ENCODE results near the gene CXCL14.

The CXCL14 gene

DNA sequence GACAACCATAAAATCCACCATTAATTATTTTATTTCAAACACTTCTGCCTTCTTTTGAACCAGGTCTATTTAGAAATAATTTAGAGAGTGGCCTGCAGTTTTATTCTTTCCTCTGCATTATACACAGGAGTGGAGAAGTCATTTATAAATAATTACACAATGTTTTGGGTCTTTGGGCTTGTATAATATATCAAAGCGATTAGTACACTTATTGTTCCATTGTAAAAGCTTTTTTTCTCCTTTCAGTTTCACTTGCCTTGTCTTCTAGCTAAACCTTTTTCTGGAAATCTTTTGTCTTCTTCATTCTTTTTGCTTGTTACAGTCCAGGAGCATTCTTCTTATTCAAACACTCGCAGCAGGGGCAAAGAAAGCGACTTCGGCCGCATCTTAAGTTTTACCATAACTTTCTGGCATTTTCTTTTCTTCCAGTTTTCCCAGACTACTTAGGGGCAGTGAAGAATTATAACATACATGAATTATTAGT is 35.7 kb downstream of the CXCL14 start:
- Histone ChIP-seq H3K36me3 (ENCODE audit: control insufficient read depth, insufficient read depth, low read length) (no peaks in the 10 kb centered on the region), H3K27ac (ENCODE audit: low read depth, low read length) (no peak overlapping the region), H3K4me1 (ENCODE audit: control insufficient read depth, insufficient read depth, low read length) (peaks cover 12% of the 10 kb centered on the region), H3K27me3 (ENCODE audit: control insufficient read depth, insufficient read depth, low read length) (peaks cover 100% of the 10 kb centered on the region), H3K9ac (ENCODE audit: low read length) (no peak overlapping the region), H3K9me3 (ENCODE audit: control insufficient read depth, insufficient read depth, low read depth, low read length) (no peaks in the 10 kb centered on the region), H3K4me3 (ENCODE audit: low read depth, low read length) (peak overlapping the region; percentile 32)

- H3K27ac ChIP-seq (ENCODE audit: low read depth, low read length): no peak overlapping the region
- H3K4me1 ChIP-seq (ENCODE audit: control insufficient read depth, insufficient read depth, low read length): peaks cover 12% of the 10 kb centered on the region
- H3K9me3 ChIP-seq (ENCODE audit: control insufficient read depth, insufficient read depth, low read depth, low read length): peaks cover 5% of the 10 kb centered on the region; the same call in 1 of the 2 replicates
- H3K36me3 ChIP-seq (ENCODE audit: control insufficient read depth, insufficient read depth, low read length): no peaks in the 10 kb centered on the region
- H3K4me3 ChIP-seq (ENCODE audit: low read depth, low read length): no peak overlapping the region
- peaks cover 100% of the 10 kb centered on the region for H3K27me3 ChIP-seq (ENCODE audit: control insufficient read depth, insufficient read depth, low read length)
- H3K9ac ChIP-seq (ENCODE audit: low read length): no peak overlapping the region
Observed at GRCh38 chr5:135541807-135542502, 36.8 kb downstream of the CXCL14 start.

- Histone ChIP-seq H3K9me3 (ENCODE audit: control insufficient read depth, insufficient read depth, low read depth, low read length) (peaks cover 5% of the 10 kb centered on the region; the same call in 1 of the 2 replicates), H3K27me3 (ENCODE audit: control insufficient read depth, insufficient read depth, low read length) (peaks cover 100% of the 10 kb centered on the region), H3K36me3 (ENCODE audit: control insufficient read depth, insufficient read depth, low read length) (no peaks in the 10 kb centered on the region), H3K4me1 (ENCODE audit: control insufficient read depth, insufficient read depth, low read length) (peaks cover 16% of the 10 kb centered on the region), H3K9ac (ENCODE audit: low read length) (no peak overlapping the region), H3K4me3 (ENCODE audit: low read depth, low read length) (no peak overlapping the region), H3K27ac (ENCODE audit: low read depth, low read length) (no peak overlapping the region)
Observed at GRCh38 chr5:135539430-135540005, 39.3 kb downstream of the CXCL14 start.

- Histone ChIP-seq H3K9me3 (ENCODE audit: control insufficient read depth, insufficient read depth, low read depth, low read length) (peaks cover 5% of the 10 kb centered on the region; the same call in 1 of the 2 replicates), H3K9ac (ENCODE audit: low read length) (no peak overlapping the region), H3K4me3 (ENCODE audit: low read depth, low read length) (no peak overlapping the region), H3K4me1 (ENCODE audit: control insufficient read depth, insufficient read depth, low read length) (peaks cover 25% of the 10 kb centered on the region), H3K27me3 (ENCODE audit: control insufficient read depth, insufficient read depth, low read length) (peaks cover 100% of the 10 kb centered on the region), H3K27ac (ENCODE audit: low read depth, low read length) (no peak overlapping the region), H3K36me3 (ENCODE audit: control insufficient read depth, insufficient read depth, low read length) (no peaks in the 10 kb centered on the region)
Observed at GRCh38 chr5:135538261-135538660, 40.5 kb downstream of the CXCL14 start.

DNA sequence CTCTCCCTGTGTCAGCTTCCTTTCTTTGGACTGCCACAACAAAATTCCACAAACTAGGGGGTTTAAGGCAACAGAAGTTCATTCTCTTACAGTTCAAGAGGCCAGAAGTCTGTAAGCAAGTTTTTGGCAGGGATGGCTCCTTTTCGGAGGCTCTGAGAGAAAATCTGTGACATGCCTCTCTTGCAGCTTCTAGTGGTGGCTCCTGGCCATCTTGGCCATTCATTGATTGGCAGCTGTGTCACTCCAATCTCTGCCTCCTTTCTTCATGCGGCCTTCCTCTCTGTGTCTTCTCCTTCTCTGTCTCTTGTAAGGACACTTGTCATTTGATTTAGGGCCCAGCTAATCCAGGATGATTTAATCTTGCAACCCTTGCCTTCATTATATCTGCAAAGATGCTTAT is 41.0 kb downstream of the CXCL14 start:
- no peak overlapping the region for H3K4me3 ChIP-seq (ENCODE audit: low read depth, low read length)
- peaks cover 100% of the 10 kb centered on the region for H3K27me3 ChIP-seq (ENCODE audit: control insufficient read depth, insufficient read depth, low read length)
- H3K36me3 ChIP-seq (ENCODE audit: control insufficient read depth, insufficient read depth, low read length): no peaks in the 10 kb centered on the region
- peaks cover 5% of the 10 kb centered on the region; the same call in 1 of the 2 replicates for H3K9me3 ChIP-seq (ENCODE audit: control insufficient read depth, insufficient read depth, low read depth, low read length)
- peaks cover 25% of the 10 kb centered on the region for H3K4me1 ChIP-seq (ENCODE audit: control insufficient read depth, insufficient read depth, low read length)
- no peak overlapping the region for H3K27ac ChIP-seq (ENCODE audit: low read depth, low read length)
- H3K9ac ChIP-seq (ENCODE audit: low read length): no peak overlapping the region

GRCh38 chr5:135537271-135537670 is 41.5 kb downstream of the CXCL14 start:
- no peaks in the 10 kb centered on the region for H3K36me3 ChIP-seq (ENCODE audit: control insufficient read depth, insufficient read depth, low read length)
- peaks cover 5% of the 10 kb centered on the region; the same call in 1 of the 2 replicates for H3K9me3 ChIP-seq (ENCODE audit: control insufficient read depth, insufficient read depth, low read depth, low read length)
- no peak overlapping the region for H3K4me3 ChIP-seq (ENCODE audit: low read depth, low read length)
- H3K9ac ChIP-seq (ENCODE audit: low read length): no peak overlapping the region
- no peak overlapping the region for H3K27ac ChIP-seq (ENCODE audit: low read depth, low read length)
- peaks cover 24% of the 10 kb centered on the region for H3K4me1 ChIP-seq (ENCODE audit: control insufficient read depth, insufficient read depth, low read length)
- peaks cover 100% of the 10 kb centered on the region for H3K27me3 ChIP-seq (ENCODE audit: control insufficient read depth, insufficient read depth, low read length)

DNA sequence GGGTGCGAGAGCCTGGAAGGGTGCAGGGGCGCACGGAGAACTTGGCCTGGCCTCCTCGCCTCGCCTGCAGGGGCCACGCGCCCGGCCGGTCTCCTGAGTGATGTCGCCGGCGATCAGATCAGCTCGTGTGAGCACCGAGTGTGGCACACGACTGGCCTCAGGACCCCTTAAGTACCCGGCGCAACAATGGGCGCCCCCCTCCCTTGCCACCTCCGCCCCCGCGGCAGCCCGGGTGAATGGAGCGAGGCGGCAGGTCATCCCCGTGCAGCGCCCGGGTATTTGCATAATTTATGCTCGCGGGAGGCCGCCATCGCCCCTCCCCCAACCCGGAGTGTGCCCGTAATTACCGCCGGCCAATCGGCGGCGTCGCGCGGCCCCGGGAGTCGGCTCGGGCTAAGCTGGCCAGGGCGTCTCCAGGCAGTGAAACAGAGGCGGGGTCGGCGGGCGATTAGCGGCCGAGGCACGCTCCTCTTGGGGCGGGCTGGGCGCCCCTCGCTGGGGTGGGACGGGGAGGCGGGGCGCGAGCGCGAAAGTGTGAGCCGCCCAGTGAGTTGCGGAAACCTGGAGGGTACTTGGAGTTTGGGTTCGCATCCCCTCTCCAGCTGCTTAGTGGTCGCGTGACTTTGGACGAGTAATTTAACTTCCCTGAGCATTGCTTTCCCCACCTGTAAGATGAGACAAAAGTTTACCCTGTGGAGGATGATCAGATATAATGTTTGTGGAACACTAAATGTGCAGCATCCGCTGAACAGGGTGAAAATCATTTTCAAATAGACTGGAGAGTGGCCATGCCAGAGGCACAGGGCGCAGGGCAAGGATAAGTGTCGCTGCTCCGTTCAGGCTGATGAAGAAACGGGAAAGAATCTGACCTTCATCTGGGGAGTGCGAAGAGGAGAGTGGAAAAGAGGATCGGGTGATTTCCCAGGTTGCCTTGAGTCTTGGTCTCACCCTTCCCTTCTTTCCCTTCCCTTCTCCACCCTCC is 42.7 kb downstream of the CXCL14 start, which contains the start of gene NEUROG1:
NEUROG1 (minus strand) TSS at position 145 of the 982 bp plus-strand sequence. CDS start 274 bp downstream, outside the sequence.
- peaks cover 100% of the 10 kb centered on the region for H3K27me3 ChIP-seq (ENCODE audit: control insufficient read depth, insufficient read depth, low read length)
- H3K4me3 ChIP-seq (ENCODE audit: low read depth, low read length): peak within 1 kb of the TSS; percentile 47
- peaks cover 20% of the 10 kb centered on the region for H3K4me1 ChIP-seq (ENCODE audit: control insufficient read depth, insufficient read depth, low read length)
- H3K9ac ChIP-seq (ENCODE audit: low read length): no peak within 1 kb of the TSS
- H3K9me3 ChIP-seq (ENCODE audit: control insufficient read depth, insufficient read depth, low read depth, low read length): peaks cover 5% of the 10 kb centered on the region; the same call in 1 of the 2 replicates
- no peak within 1 kb of the TSS for H3K27ac ChIP-seq (ENCODE audit: low read depth, low read length)
- H3K36me3 ChIP-seq (ENCODE audit: control insufficient read depth, insufficient read depth, low read length): no peaks in the 10 kb centered on the region

DNA sequence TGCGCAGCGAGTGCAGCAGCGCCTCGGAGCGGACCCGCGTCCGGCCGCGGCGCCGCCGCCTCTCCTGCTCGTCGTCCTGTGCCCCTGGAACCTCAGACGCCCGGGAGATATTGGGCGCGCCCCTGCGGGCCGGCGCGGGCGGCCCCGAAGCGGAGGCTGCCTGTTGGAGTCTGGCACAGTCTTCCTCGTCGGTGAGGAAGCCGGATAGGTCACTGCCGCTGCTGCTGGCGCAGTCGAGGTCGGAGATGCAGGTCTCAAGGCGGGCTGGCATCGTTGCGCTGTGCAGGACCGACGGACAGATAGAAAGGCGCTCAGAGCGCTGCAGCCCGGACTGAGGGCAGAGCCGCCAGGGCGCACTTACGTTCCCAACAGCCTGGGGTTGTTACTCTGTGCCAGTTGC is 43.4 kb downstream of the CXCL14 start:
- peaks cover 100% of the 10 kb centered on the region for H3K27me3 ChIP-seq (ENCODE audit: control insufficient read depth, insufficient read depth, low read length)
- H3K27ac ChIP-seq (ENCODE audit: low read depth, low read length): no peak overlapping the region
- no peak overlapping the region for H3K9ac ChIP-seq (ENCODE audit: low read length)
- H3K4me3 ChIP-seq (ENCODE audit: low read depth, low read length): peak overlapping the region; percentile 47
- H3K36me3 ChIP-seq (ENCODE audit: control insufficient read depth, insufficient read depth, low read length): no peaks in the 10 kb centered on the region
- peaks cover 5% of the 10 kb centered on the region; the same call in 1 of the 2 replicates for H3K9me3 ChIP-seq (ENCODE audit: control insufficient read depth, insufficient read depth, low read depth, low read length)
- H3K4me1 ChIP-seq (ENCODE audit: control insufficient read depth, insufficient read depth, low read length): peaks cover 20% of the 10 kb centered on the region

DNA sequence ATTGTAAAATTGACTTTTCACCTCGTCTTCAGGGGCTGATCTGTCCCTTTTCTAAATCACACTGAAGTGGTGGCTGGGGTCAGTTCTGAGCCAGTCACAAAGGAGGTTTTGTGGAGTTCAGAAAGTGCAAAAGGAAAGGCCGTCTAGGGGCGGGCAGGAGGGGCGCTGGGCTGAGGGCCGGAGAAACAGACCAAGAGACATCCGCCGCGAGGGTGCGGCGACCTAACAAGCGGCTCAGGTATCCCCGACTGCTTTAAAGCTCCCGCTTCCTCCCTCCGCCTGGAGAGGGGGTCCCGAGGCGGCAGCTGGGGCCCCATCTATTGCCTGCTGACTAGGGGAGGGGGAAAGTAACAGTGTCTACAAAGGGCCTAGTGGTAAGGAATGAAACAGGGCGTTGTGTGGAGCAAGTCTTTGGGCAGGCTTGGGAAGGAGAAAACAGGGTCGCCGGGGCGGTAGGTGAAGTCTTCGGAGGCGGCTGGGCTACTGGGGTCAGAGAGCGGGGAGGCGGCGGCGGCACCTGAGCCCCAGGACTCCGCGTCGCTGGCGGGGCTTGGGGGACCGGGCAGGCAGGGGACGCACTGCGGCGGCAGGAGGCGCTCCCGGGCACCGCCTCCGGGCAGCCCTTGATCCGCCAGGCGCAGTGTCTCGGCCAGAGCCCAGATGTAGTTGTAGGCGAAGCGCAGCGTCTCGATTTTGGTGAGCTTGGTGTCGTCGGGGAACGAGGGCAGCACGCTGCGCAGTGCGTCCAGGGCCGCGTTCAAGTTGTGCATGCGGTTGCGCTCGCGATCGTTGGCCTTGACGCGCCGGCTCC is 44.0 kb downstream of the CXCL14 start:
- peaks cover 100% of the 10 kb centered on the region for H3K27me3 ChIP-seq (ENCODE audit: control insufficient read depth, insufficient read depth, low read length)
- no peaks in the 10 kb centered on the region for H3K36me3 ChIP-seq (ENCODE audit: control insufficient read depth, insufficient read depth, low read length)
- H3K27ac ChIP-seq (ENCODE audit: low read depth, low read length): no peak overlapping the region
- H3K9ac ChIP-seq (ENCODE audit: low read length): no peak overlapping the region
- H3K4me1 ChIP-seq (ENCODE audit: control insufficient read depth, insufficient read depth, low read length): peaks cover 20% of the 10 kb centered on the region
- peaks cover 5% of the 10 kb centered on the region; the same call in 1 of the 2 replicates for H3K9me3 ChIP-seq (ENCODE audit: control insufficient read depth, insufficient read depth, low read depth, low read length)
- H3K4me3 ChIP-seq (ENCODE audit: low read depth, low read length): peak overlapping the region; percentile 47

GRCh38 chr5:135533794-135534193 is 45.0 kb downstream of the CXCL14 start:
- no peak overlapping the region for H3K9ac ChIP-seq (ENCODE audit: low read length)
- H3K4me3 ChIP-seq (ENCODE audit: low read depth, low read length): no peak overlapping the region
- peaks cover 20% of the 10 kb centered on the region for H3K4me1 ChIP-seq (ENCODE audit: control insufficient read depth, insufficient read depth, low read length)
- peaks cover 100% of the 10 kb centered on the region for H3K27me3 ChIP-seq (ENCODE audit: control insufficient read depth, insufficient read depth, low read length)
- peaks cover 7% of the 10 kb centered on the region; the same call in 1 of the 2 replicates for H3K9me3 ChIP-seq (ENCODE audit: control insufficient read depth, insufficient read depth, low read depth, low read length)
- no peaks in the 10 kb centered on the region for H3K36me3 ChIP-seq (ENCODE audit: control insufficient read depth, insufficient read depth, low read length)
- no peak overlapping the region for H3K27ac ChIP-seq (ENCODE audit: low read depth, low read length)
